Activated B cell treated with CpG ODN at 0.5 μM for 24 hours (primary cell): ENCODE data around the gene LCA5. TPM values are rescaled to one million over a fixed set of nuclear protein-coding genes. Genes with fewer than 3 reads are reported as not detected.

Experiments
- ATAC-seq: fragments of 200-7000 bp; cut with Tn5 transposase; one replicate; pipeline ENCODE4 v1.10.0; 2021; ENCODE audit warnings: low read depth, mild to moderate bottlenecking, moderate library complexity
- CTCF ChIA-PET: fragments of 350-600 bp; sonication (Branson Sonifier 250); formaldehyde crosslinking; loops from one replicate; lab custom pipeline; 2021; ENCODE audit warnings: antibody characterized with exemption; lab: Charles Lee
- POLR2A ChIA-PET: fragments of 350-600 bp; sonication (Branson Sonifier 250); formaldehyde crosslinking; loops from one replicate; lab custom pipeline; 2021; ENCODE audit warnings: antibody characterized with exemption; lab: Charles Lee
- DNase-seq: peaks from one replicate; pipeline ENCODE4 v3.0.0; 2022
- H3K27ac Mint-ChIP-seq: one replicate; pipeline ENCODE4 v1.8.0; 2020; ENCODE audit warnings: mixed read lengths
- H3K27me3 Mint-ChIP-seq: one replicate; pipeline ENCODE4 v1.8.0; 2021; ENCODE audit warnings: mixed read lengths
- H3K36me3 Mint-ChIP-seq: one replicate; pipeline ENCODE4 v1.8.0; 2021; ENCODE audit warnings: low read depth, mixed read lengths
- H3K4me1 Mint-ChIP-seq: one replicate; pipeline ENCODE4 v1.8.0; 2021; ENCODE audit warnings: mixed read lengths
- H3K4me3 Mint-ChIP-seq: one replicate; pipeline ENCODE4 v1.8.0; 2020; ENCODE audit warnings: mild to moderate bottlenecking, mixed read lengths
- H3K9me3 Mint-ChIP-seq: one replicate; pipeline ENCODE4 v1.8.0; 2020; ENCODE audit warnings: mixed read lengths
- CTCF ChIP-seq: fragments of 200-600 bp; IDR thresholded peaks from one replicate; pipeline ENCODE4 v1.8.0; 2022; ENCODE audit warnings: antibody characterized with exemption, mild to moderate bottlenecking
- intact Hi-C: fragments of 100-400 bp; cut with micrococcal nuclease; formaldehyde crosslinking; loops from one replicate; pipeline ENCODE4 v1.15.1; 2024
- total RNA-seq: library from RNA; stranded (reverse); gene quantifications from 2 replicates; pipeline ENCODE4 v1.2.3, GENCODE V29; 2022

LCA5 gene
- total RNA-seq, 1 donor from 2014 or later = 0.18 TPM

- no peak for TF ChIP-seq CTCF
- no peak overlapping the region for H3K27ac Mint-ChIP-seq
- no peaks in the 10 kb centered on the region for H3K36me3 Mint-ChIP-seq
- H3K4me1 Mint-ChIP-seq = no peaks in the 10 kb centered on the region
- ATAC-seq (no peak), DNase-seq (no peak)
- H3K9me3 Mint-ChIP-seq = peaks cover 2% of the 10 kb centered on the region
- ChIA-PET POLR2A (no interaction called here), CTCF (no interaction called here)
- no peaks in the 10 kb centered on the region for H3K27me3 Mint-ChIP-seq
- no peak overlapping the region for H3K4me3 Mint-ChIP-seq
- intact Hi-C loops = no loop called here
These were observed 24.1 kb downstream of the LCA5 start for GRCh38 chr6:79513111-79513510.

DNA sequence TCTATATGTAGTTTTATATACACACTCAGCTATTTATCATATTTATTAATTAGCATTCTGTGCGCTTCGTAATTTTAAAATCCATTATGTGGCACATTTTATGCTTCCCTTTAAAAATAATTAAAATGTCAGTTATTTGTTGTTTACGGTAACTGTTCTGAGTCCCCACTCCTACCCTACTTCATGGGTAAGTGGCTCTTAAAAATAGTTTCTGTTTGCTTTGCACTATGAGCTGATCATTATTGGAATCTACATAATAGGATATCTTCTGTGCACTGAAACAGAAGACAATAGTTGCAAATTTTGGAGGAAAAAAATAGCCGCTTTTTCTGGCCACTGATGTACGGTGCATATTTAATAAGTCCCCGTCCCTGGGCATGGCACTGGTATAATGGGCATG is 25.2 kb downstream of the LCA5 start:
- TF ChIP-seq CTCF = no peak
- POLR2A ChIA-PET = no interaction called here
- no peak overlapping the region for H3K27ac Mint-ChIP-seq
- DNase-seq = no peak
- peaks cover 2% of the 10 kb centered on the region for H3K9me3 Mint-ChIP-seq
- no peak for ATAC-seq
- no peaks in the 10 kb centered on the region for H3K36me3 Mint-ChIP-seq
- no peak overlapping the region for H3K4me3 Mint-ChIP-seq
- CTCF ChIA-PET = no interaction called here
- no peaks in the 10 kb centered on the region for H3K27me3 Mint-ChIP-seq
- intact Hi-C loops = no loop called here
- H3K4me1 Mint-ChIP-seq = no peaks in the 10 kb centered on the region

DNA sequence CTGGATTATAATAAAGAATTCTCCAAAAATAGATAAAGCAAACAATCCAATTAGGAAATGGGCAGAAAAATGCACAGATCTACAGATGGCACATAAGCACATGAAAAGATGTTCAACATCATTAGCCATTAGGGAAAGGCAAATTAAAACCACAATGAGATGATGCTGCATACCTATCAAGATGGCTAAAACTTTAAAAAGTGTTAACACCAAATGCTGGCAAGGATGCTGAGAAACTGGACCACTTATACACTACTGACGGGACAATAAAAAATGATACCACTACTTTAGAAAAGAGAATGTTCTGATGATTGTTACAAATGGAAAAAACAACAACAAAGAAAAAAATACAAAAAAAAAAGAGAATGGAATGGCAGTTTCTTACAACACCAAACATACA is 26.5 kb downstream of the LCA5 start:
- ChIA-PET CTCF (no interaction called here), POLR2A (no interaction called here)
- no peaks in the 10 kb centered on the region for H3K36me3 Mint-ChIP-seq
- TF ChIP-seq CTCF = no peak
- no peaks in the 10 kb centered on the region for H3K27me3 Mint-ChIP-seq
- H3K27ac Mint-ChIP-seq = no peak overlapping the region
- no peaks in the 10 kb centered on the region for H3K4me1 Mint-ChIP-seq
- H3K4me3 Mint-ChIP-seq = no peak overlapping the region
- H3K9me3 Mint-ChIP-seq = peaks cover 6% of the 10 kb centered on the region
- ATAC-seq (no peak), DNase-seq (no peak)
- intact Hi-C loops = no loop called here

DNA sequence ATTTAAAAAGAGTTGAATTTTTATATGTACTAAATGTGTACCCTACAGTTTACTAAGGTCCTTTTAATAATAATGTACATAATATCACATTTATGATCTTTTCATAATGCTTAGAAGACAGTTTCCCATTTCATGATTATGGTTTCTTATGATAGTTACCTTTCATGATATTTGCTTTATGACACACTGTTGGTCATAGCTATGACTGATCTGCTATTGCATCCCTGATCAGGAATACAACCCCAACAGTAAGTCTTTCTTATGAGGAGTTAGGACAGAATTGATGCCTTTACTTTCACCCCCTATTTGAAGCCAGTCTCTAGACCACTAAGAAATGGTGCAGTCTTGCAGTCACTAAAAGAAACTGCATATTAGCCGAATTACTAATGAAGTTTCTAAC is 31.0 kb downstream of the LCA5 start:
- no peak for DNase-seq
- H3K27ac Mint-ChIP-seq = no peak overlapping the region
- intact Hi-C loops = no loop called here
- no peak for ATAC-seq
- ChIA-PET POLR2A (no interaction called here), CTCF (no interaction called here)
- no peaks in the 10 kb centered on the region for H3K4me1 Mint-ChIP-seq
- TF ChIP-seq CTCF = no peak
- peaks cover 6% of the 10 kb centered on the region for H3K9me3 Mint-ChIP-seq
- H3K36me3 Mint-ChIP-seq = no peaks in the 10 kb centered on the region
- H3K27me3 Mint-ChIP-seq = no peaks in the 10 kb centered on the region
- no peak overlapping the region for H3K4me3 Mint-ChIP-seq

DNA sequence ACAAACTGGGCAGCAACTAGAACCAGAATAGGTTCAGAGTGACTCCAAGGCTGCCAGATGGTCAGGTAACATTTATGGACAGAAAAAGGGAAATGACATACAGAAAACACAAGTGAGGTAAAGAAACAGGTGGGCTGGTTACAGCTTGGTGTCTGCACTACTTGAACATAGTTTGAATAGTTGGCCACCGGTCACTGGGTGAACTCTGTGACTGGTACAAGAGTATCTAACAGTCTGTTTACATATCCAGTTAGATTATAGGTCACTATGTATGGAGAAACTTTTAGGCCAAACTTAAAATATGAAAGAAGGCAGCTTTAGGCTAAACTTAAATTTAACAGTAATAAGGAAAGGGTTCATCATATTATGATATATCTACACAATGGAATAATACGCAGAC is 32.9 kb downstream of the LCA5 start:
- ChIA-PET POLR2A (interaction anchor here (0.6 kb wide), 1 partner anchor 561 kb away, joined by 11 read pairs; no protein-coding TSS in a partner anchor), CTCF (no interaction called here)
- TF ChIP-seq CTCF = no peak
- intact Hi-C loops = no loop called here
- Mint-ChIP-seq H3K4me1 (no peaks in the 10 kb centered on the region), H3K27me3 (no peaks in the 10 kb centered on the region), H3K36me3 (no peaks in the 10 kb centered on the region), H3K9me3 (peaks cover 4% of the 10 kb centered on the region), H3K27ac (no peak overlapping the region), H3K4me3 (no peak overlapping the region)
- no peak for DNase-seq
- no peak for ATAC-seq
